Vagina (tissue), 2 donors: ENCODE data around the gene ARR3.

Experiments
- POLR2A ChIP-seq, 2 donors: fragments of 450-650 bp; IDR thresholded peaks; one replicate each; pipeline ENCODE4 v1.6.1; 2017; ENCODE audit warnings: antibody characterized with exemption in 2 of 2, mild to moderate bottlenecking in 2 of 2, moderate library complexity in 2 of 2
- POLR2AphosphoS5 ChIP-seq, 2 donors: sonication (generic); formaldehyde crosslinking; IDR thresholded peaks; one replicate each; pipeline ENCODE4 v1.9.0; 2017; ENCODE audit warnings: antibody characterized with exemption in 2 of 2, mild to moderate bottlenecking in 2 of 2, low read depth in 1 of 2; ENCODE audit not compliant: insufficient read depth in 1 of 2
- TF ChIP-seq, protein P1 (sequence below), 3 experiments: fragments of 450-650 bp in 2 of 3; fragments of 200-600 bp in 1 of 3; sonication (generic) in 1 of 3; IDR thresholded peaks; one replicate each; pipeline ENCODE4 v1.5.1; 2017 to 2019; ENCODE audit warnings: antibody characterized with exemption in 3 of 3, mild to moderate bottlenecking in 2 of 3, moderate library complexity in 2 of 3

- TF ChIP-seq, protein P1, sequence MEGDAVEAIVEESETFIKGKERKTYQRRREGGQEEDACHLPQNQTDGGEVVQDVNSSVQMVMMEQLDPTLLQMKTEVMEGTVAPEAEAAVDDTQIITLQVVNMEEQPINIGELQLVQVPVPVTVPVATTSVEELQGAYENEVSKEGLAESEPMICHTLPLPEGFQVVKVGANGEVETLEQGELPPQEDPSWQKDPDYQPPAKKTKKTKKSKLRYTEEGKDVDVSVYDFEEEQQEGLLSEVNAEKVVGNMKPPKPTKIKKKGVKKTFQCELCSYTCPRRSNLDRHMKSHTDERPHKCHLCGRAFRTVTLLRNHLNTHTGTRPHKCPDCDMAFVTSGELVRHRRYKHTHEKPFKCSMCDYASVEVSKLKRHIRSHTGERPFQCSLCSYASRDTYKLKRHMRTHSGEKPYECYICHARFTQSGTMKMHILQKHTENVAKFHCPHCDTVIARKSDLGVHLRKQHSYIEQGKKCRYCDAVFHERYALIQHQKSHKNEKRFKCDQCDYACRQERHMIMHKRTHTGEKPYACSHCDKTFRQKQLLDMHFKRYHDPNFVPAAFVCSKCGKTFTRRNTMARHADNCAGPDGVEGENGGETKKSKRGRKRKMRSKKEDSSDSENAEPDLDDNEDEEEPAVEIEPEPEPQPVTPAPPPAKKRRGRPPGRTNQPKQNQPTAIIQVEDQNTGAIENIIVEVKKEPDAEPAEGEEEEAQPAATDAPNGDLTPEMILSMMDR (IDR thresholded peaks at IDR 0.05), result no peak
- TF ChIP-seq POLR2AphosphoS5 (IDR thresholded peaks at IDR 0.05; ENCODE audit: insufficient read depth in 1 of 2, low read depth in 1 of 2), result no peak
- no peak for TF ChIP-seq POLR2A (IDR thresholded peaks at IDR 0.05)
Observed at GRCh38 chrX:70260104-70260503, 8.0 kb upstream of the ARR3 start, which contains the start of gene P2RY4.
